ENCODE measurements around the gene ELAVL1. TPM values are rescaled to one million over a fixed set of nuclear protein-coding genes. Genes with fewer than 3 reads are reported as not detected.

ELAVL1 gene
- total RNA-seq, 1 experiment from 2014 or later, result 114 TPM

GRCh38 chr19:8022275-8022674 is 16.8 kb upstream of the ELAVL1 start:
- DNase-seq (ENCODE audit: low read depth), result no peak

GRCh38 chr19:8021374-8021773 is 15.9 kb upstream of the ELAVL1 start:
- DNase-seq (ENCODE audit: low read depth), result no peak

GRCh38 chr19:8020681-8021080 is 15.2 kb upstream of the ELAVL1 start:
- DNase-seq (ENCODE audit: low read depth), result no peak

GRCh38 chr19:8017808-8018207 is 12.4 kb upstream of the ELAVL1 start:
- no peak for DNase-seq (ENCODE audit: low read depth)

- DNase-seq (ENCODE audit: low read depth), result no peak
Measured at GRCh38 chr19:8004723-8005513, 523 bp downstream of the ELAVL1 start.

GRCh38 chr19:8004001-8004400 is 1.4 kb downstream of the ELAVL1 start:
- DNase-seq (ENCODE audit: low read depth), result no peak

GRCh38 chr19:8001995-8002849 is 3.2 kb downstream of the ELAVL1 start:
- peak; percentile 84 for DNase-seq (ENCODE audit: low read depth)

- no peak for DNase-seq (ENCODE audit: low read depth)
Measured at GRCh38 chr19:8001651-8001994, 3.8 kb downstream of the ELAVL1 start.

GRCh38 chr19:8000298-8001038 is 5.0 kb downstream of the ELAVL1 start:
- no peak for DNase-seq (ENCODE audit: low read depth)

GRCh38 chr19:7999376-7999775 is 6.1 kb downstream of the ELAVL1 start:
- no peak for DNase-seq (ENCODE audit: low read depth)

GRCh38 chr19:7997809-7998480 is 7.5 kb downstream of the ELAVL1 start:
- no peak for DNase-seq (ENCODE audit: low read depth)

GRCh38 chr19:7996883-7997282 is 8.6 kb downstream of the ELAVL1 start:
- DNase-seq (ENCODE audit: low read depth), result no peak

GRCh38 chr19:7995810-7996158 is 9.7 kb downstream of the ELAVL1 start:
- no peak for DNase-seq (ENCODE audit: low read depth)

- DNase-seq (ENCODE audit: low read depth), result no peak
Measured at GRCh38 chr19:7994928-7995809, 10.3 kb downstream of the ELAVL1 start.

- no peak for DNase-seq (ENCODE audit: low read depth)
Measured at GRCh38 chr19:7994114-7994513, 11.3 kb downstream of the ELAVL1 start.

GRCh38 chr19:7993560-7993959 is 11.9 kb downstream of the ELAVL1 start:
- no peak for DNase-seq (ENCODE audit: low read depth)

GRCh38 chr19:7992575-7992974 is 12.9 kb downstream of the ELAVL1 start:
- no peak for DNase-seq (ENCODE audit: low read depth)

GRCh38 chr19:7989071-7989575 is 16.3 kb downstream of the ELAVL1 start:
- no peak for DNase-seq (ENCODE audit: low read depth)

GRCh38 chr19:7988307-7988706 is 17.1 kb downstream of the ELAVL1 start:
- DNase-seq (ENCODE audit: low read depth), result no peak

- no peak for DNase-seq (ENCODE audit: low read depth)
Measured at GRCh38 chr19:7987114-7987768, 18.2 kb downstream of the ELAVL1 start.
